ENCODE results near the gene SMIM35. TPM values are rescaled to one million over a fixed set of nuclear protein-coding genes. Genes with fewer than 3 reads are reported as not detected.

The SMIM35 gene
- total and polyA plus RNA-seq, 9 donors, result 0.08 TPM; not detected in 8

DNA sequence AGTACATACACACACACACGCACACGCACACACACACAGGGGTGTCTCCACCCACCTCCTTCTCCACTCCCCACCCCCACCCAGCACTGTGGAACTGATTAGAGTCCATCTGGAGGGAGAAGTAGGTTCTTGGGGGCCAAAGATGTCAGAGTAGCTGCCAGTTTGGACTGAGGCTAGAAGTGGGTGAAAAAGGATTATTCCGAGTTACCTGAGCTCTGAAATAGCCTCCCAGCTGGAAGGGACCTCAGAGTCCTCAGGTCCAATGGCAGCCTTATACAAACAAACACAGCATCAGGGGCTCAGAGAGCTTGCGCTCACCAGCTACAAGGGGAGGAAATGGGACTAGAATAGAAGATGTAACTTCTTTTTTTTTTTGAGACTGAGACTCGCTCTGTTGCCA lies 79.7 kb downstream of the SMIM35 start:
- H3K36me3 ChIP-seq, result no peaks in the 10 kb centered on the region
- H3K27ac ChIP-seq, result no peak overlapping the region
- no peak for TF ChIP-seq EP300 (IDR thresholded peaks at IDR 0.05)
- TF ChIP-seq POLR2A (IDR thresholded peaks at IDR 0.05), result no peak
- TF ChIP-seq, protein P1, sequence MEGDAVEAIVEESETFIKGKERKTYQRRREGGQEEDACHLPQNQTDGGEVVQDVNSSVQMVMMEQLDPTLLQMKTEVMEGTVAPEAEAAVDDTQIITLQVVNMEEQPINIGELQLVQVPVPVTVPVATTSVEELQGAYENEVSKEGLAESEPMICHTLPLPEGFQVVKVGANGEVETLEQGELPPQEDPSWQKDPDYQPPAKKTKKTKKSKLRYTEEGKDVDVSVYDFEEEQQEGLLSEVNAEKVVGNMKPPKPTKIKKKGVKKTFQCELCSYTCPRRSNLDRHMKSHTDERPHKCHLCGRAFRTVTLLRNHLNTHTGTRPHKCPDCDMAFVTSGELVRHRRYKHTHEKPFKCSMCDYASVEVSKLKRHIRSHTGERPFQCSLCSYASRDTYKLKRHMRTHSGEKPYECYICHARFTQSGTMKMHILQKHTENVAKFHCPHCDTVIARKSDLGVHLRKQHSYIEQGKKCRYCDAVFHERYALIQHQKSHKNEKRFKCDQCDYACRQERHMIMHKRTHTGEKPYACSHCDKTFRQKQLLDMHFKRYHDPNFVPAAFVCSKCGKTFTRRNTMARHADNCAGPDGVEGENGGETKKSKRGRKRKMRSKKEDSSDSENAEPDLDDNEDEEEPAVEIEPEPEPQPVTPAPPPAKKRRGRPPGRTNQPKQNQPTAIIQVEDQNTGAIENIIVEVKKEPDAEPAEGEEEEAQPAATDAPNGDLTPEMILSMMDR (IDR thresholded peaks at IDR 0.05), result no peak
- WGBS, 3 donors, result 80 to 86% (median 81%) methylated on average over 5 of the region's 5 CpGs
- H3K4me3 ChIP-seq, result no peak overlapping the region
- DNase-seq, result no peak
- peaks cover 3% of the 10 kb centered on the region for H3K4me1 ChIP-seq (ENCODE audit: insufficient read depth)
- no peaks in the 10 kb centered on the region for H3K27me3 ChIP-seq
- H3K9me3 ChIP-seq, result no peaks in the 10 kb centered on the region
- intact Hi-C loops (cut with DNase I), result no loop called here

DNA sequence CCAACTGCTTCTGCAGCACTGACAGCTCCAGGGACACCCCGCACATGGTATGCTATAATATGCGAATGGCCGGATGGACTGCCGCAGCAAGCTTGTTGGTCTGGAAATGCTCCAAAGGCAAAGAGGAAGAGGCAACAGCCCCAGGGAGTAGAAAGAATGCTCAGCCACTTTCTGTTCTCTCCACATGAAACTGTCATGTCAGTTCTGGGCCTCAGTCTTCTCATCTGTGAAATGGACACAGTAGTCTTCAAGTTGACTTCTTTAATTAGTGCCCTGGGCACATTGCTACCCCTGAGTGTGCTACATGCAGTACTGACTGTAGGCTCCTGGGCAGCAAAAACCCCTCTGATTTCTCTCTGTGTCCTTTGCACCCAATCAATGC lies 80.6 kb downstream of the SMIM35 start:
- 86 to 97% (median 90%) methylated on average over 4 of the region's 4 CpGs for WGBS, 3 donors
- intact Hi-C loops (cut with DNase I), result no loop called here

DNA sequence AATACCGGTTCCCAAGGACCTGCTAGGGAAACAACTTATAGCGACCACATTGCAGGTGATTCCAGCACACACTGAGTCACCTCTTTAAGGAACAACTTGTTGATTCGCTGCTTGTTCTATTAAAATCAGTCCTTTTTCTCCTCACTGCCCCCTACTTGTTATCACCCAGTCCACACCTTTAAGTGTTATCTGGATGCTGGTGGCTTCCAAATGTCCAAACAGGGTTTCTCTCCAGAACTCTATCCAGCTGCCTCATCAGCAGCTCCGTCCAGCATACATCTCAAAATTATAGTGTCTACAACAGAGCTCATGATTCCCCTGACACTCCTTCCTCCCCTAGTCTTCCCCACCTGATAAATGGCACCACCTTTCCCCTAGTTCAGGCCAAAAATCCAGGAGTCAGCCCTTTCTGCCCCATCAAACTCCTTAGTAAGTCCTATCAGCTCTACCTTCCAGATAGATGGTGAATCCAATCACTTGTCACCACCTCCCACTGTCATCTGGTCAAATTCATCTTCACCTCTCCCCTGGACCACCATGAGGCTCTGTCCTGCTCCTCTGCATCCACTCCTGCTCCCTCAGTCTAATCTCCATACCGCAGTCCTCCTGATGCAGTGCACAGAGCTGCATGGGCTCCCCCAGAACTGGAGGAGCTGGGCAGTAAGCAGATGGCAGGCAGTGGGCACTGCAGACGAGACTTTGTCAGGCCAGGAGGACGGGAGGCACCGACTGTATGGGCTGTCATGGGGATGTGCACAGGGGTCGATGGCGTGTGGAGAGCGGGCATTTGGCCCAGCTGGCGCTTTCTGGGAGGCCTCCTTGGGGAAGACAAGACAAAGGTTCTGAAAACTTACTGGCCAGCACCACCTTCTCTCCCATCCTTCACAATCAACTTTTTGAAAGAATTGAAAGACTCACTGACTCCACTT lies 81.3 kb downstream of the SMIM35 start:
- DNase-seq, result no peak
- H3K4me3 ChIP-seq, result no peak overlapping the region
- peaks cover 3% of the 10 kb centered on the region for H3K4me1 ChIP-seq (ENCODE audit: insufficient read depth)
- WGBS, 3 donors, result 85 to 92% (median 92%) methylated on average over 12 of the region's 12 CpGs
- TF ChIP-seq POLR2A (IDR thresholded peaks at IDR 0.05), result no peak
- TF ChIP-seq, protein P1 (IDR thresholded peaks at IDR 0.05), result no peak
- no peak for TF ChIP-seq EP300 (IDR thresholded peaks at IDR 0.05)
- no peaks in the 10 kb centered on the region for H3K27me3 ChIP-seq
- H3K9me3 ChIP-seq, result no peaks in the 10 kb centered on the region
- intact Hi-C loops (cut with DNase I), result no loop called here
- H3K36me3 ChIP-seq, result no peaks in the 10 kb centered on the region
- H3K27ac ChIP-seq, result no peak overlapping the region

More for the DNA sequence above, 80.6 kb downstream of the SMIM35 start:
- Histone ChIP-seq H3K4me1 (ENCODE audit: insufficient read depth) (peaks cover 3% of the 10 kb centered on the region), H3K9me3 (no peaks in the 10 kb centered on the region), H3K27me3 (no peaks in the 10 kb centered on the region), H3K27ac (no peak overlapping the region), H3K36me3 (no peaks in the 10 kb centered on the region), H3K4me3 (no peak overlapping the region)
- TF ChIP-seq POLR2A (IDR thresholded peaks at IDR 0.05), result no peak
- TF ChIP-seq, protein P1 (IDR thresholded peaks at IDR 0.05), result no peak
- no peak for TF ChIP-seq EP300 (IDR thresholded peaks at IDR 0.05)
- no peak for DNase-seq

DNA sequence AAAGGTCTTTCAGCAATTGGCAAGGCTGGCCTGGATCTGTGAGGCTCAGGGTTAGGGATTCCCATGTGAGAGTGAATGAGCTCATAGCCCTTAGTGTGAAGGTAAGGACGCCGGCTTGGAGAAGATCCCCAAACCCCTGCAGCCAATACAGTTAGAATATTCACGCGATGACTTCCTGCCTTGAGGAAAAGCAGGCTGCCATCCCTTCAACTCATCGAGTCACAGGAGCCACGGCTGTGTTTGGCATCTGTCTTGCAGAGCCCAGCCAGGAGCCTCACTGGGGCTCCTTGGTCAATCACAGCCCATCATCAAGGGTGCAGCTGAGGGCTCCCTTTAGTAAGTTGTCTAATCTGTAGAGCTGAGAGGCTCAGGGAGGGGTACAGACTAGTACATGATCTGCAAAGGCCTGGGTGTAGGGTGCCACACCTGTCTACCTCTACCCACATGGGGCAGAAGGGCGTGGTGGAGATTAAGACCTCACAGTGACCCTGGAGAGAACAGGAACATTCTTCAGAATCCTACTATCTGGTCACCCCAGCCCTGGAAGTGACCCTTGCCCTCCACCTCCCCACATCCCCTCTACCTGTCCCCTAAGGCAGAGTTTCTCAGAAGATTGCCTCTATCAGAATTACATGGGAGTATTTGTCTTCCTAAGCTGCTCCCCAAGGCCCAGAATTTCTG lies 82.1 kb downstream of the SMIM35 start:
- Histone ChIP-seq H3K27ac (no peak overlapping the region), H3K4me3 (no peak overlapping the region)
- intact Hi-C loops (cut with DNase I), result no loop called here

More for the DNA sequence above, 82.1 kb downstream of the SMIM35 start:
- TF ChIP-seq EP300 (IDR thresholded peaks at IDR 0.05), result no peak
- no peak for TF ChIP-seq POLR2A (IDR thresholded peaks at IDR 0.05)
- TF ChIP-seq, protein P1 (IDR thresholded peaks at IDR 0.05), result no peak
- no peak for DNase-seq
- H3K4me1 ChIP-seq (ENCODE audit: insufficient read depth), result peaks cover 3% of the 10 kb centered on the region
- H3K36me3 ChIP-seq, result no peaks in the 10 kb centered on the region
- H3K9me3 ChIP-seq, result no peaks in the 10 kb centered on the region
- H3K27me3 ChIP-seq, result no peaks in the 10 kb centered on the region
- 94 to 96% (median 95%) methylated on average over 7 of the region's 7 CpGs for WGBS, 3 donors
